ENCODE data around the gene CFAP74. TPM values are rescaled to one million over a fixed set of nuclear protein-coding genes. Genes with fewer than 3 reads are reported as not detected.

Gene CFAP74, protein sequence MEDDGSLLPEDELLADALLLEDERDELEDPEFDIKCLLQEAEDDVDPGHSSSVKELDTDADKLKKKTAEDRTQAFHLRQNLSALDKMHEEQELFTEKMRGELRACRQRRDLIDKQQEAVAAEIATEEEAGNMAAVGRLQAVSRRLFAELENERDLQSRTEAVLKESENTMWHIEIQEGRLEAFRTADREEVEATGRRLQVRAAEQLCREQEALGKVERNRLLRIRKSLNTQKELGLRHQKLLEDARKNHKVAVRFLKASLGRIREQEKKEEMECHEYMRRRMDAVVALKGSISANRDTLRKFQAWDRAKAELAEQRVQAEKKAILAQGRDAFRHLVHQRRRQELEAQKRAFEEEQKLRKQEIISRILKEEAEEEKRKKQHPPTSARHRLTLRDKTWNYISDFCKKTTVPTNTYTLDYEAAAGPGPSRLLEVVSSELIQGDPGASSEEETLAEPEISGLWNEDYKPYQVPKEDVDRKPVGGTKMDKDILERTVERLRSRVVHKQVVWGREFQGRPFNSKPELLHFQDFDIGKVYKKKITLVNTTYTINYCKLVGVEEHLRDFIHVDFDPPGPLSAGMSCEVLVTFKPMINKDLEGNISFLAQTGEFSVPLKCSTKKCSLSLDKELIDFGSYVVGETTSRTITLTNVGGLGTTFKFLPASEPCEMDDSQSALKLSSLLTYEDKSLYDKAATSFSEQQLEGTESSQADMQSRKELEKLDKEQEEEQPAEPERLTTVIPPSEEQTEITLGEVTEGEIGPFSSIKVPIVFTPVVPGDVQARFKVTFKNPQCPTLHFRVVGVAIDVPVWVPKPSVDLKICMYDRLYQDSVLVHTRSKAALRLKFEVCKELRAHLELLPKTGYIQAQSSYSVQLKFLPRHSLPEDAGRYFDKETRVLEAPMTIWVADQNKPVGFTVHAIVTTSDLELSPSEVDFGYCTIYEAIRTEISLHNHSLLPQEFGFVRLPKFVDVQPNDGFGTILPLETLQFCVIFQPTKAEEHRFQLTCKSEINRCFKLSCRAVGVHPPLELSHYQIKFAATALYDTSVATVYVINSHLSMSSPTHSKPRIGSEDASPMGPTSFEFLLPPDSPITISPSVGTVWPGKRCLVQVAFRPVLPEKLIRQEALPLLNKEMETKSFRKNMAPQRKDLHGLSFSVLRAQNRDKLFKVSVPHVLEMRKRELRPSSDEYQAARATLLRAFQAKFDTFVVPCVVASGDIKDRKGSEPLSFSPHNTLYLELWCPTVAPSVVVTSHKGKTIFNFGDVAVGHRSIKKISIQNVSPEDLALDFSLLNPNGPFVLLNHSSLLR (N-terminal part only)
- not detected in 2 replicates for total RNA-seq

DNA sequence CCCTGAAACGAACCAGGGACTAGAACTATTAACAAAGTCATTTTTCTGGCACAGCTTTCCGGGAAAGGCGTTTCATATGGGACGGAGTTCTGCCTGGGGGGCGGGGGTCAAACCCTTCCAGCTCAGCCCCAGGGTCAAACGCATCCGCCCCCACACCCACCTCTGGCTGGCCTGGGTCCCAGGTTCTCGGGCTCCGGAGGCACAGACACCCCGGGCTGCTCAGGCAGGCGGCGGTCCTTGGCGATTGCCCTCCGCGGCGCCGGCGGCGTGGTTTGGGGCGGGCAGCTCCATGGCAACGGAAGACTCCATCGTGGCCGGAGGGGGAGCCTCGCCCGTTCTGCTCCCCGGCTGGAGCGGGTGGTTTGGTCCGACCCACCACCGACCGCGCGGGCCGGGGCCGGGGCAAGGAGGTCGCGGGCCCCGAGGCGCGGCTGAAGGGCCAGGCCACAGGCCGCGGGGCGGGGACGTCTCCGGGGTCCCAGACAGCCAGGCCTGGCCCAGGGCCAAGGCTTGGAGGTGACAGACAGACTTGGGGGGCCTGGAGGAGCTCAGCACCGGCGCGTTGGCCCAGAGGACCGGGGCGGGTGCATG lies at the start of gene CFAP74:
CFAP74 (minus strand) TSS at position 246 of the 591 bp plus-strand sequence. CDS start 12,830 bp downstream, outside the sequence.
- intact Hi-C loops (cut with micrococcal nuclease), result no loop called here

GRCh38 chr1:2053217-2053616 lies 49.6 kb upstream of the CFAP74 start:
- intact Hi-C loops (cut with micrococcal nuclease), result no loop called here

- intact Hi-C loops (cut with micrococcal nuclease), result no loop called here
Measured at GRCh38 chr1:2052756-2053155, 49.2 kb upstream of the CFAP74 start.

DNA sequence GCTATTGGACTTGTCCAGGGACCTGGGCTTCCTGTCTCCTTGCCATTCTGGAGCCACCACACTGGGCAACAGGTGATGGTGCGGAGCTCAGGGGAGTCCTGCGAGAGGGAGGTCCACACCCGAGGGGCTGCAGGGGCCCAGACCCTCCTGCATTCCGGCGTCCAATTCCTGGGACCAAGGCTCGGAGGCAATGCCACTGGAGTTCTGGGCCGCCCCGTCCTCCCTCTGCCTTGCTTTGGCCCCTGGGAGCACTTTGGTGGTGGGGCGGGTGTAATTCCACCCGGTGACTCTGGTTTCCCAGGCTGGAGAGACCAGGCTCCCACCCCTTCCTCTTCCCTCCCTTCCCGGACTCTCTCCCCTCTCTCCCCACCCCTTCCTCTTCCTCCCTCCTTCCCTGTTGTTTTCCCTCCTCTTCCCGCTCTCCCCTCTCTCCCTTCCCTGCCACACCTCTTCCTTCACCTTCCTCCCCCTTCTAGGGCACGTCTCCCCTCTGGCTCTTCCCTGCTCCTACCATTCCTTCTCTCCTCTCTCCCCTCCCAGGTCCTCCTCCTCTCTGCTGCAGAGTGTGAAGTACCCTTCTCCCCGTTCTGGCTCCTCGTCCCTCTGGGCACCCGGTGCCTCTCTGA lies 48.6 kb upstream of the CFAP74 start:
- intact Hi-C loops (cut with micrococcal nuclease), result no loop called here

GRCh38 chr1:2050793-2051682 lies 47.5 kb upstream of the CFAP74 start:
- intact Hi-C loops (cut with micrococcal nuclease), result no loop called here

- intact Hi-C loops (cut with micrococcal nuclease), result no loop called here
Measured at GRCh38 chr1:2050461-2050792, 46.8 kb upstream of the CFAP74 start.

GRCh38 chr1:2049718-2050431 lies 46.3 kb upstream of the CFAP74 start, which contains the start of gene PRKCZ:
Gene PRKCZ (plus strand): TSS chr1:2050411. CDS start chr1:2050631, 220 bp downstream.
- intact Hi-C loops (cut with micrococcal nuclease), result no loop called here

GRCh38 chr1:2049225-2049717 lies 45.7 kb upstream of the CFAP74 start:
- intact Hi-C loops (cut with micrococcal nuclease), result no loop called here

GRCh38 chr1:2047749-2048729 lies 44.5 kb upstream of the CFAP74 start:
- intact Hi-C loops (cut with micrococcal nuclease), result no loop called here

DNA sequence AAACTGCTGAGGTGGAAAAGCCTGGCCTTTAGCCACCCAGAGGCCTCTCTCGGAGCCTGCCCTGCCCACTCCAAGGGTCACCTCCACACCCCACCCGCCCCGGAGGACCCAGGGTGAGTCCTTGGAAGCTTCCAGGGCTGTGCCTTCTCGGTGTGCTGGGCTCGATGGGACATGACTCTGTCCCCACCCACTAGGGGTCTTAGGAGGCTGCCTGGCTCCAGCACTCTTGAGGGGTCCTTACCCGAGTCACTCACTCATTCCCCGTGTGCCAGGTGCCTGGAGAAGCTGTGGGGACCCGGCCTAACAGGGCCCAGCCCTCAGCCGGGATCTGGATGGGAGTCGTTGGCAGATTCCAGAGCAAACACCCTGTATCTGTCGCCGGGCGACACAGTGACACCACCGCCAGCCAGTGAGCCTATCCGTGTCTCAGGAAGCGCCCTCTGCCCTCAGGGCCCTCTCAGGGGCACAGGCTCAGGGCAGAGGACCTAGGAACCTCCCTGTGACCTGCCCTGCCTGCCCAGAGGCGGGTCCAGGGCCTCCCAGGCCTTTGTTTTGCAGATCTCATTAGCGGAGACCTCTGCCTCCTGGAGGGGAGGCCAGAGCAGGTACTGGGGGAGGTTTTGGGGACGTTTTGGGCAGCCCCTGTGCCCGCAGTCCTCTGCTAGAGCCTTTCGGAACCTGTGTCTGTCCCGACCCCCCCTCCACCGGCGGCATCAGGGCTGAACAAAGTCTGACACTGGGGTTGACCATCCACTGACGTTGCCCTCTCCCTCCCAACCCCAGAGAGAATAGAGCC lies 43.6 kb upstream of the CFAP74 start:
- intact Hi-C loops (cut with micrococcal nuclease), result loop anchor here (1.0 kb wide), 1 partner anchor 103 kb away; no protein-coding TSS in a partner anchor

DNA sequence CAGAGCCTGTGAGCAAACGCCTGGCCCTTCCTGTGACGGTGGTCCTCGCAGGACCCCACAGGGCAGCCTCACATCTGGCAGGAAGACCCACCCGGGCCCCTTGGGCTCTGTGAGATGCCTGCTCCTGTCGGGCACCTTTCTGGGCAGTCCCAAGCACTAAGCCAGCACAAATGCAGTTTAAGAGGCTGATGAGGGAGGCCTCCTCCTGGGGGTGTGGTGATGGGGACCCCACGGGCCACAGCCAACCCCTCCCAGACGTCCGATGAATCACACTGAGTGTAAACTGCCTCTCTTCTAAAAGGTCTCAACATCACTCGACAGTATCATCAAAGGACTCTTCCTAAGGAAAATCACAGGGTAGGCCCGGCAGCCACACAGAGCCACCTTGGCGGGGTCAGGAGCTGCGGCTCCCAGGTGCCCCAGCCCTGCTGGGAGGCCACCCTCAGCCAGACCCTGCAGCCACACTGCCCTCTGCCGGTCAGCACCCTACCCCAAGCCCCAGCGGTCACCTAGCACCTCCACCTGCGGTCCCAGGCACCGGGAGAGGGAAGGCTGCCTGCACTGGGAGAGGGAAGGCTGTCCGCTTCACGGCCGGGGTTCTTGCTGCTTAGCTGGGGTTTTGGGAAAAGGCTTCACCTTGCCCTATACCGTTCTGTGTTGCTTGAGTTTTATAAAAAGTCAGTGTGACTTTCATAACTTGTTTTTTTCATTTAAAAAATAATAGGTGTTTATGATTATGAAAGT lies 42.8 kb upstream of the CFAP74 start:
- intact Hi-C loops (cut with micrococcal nuclease), result loop anchor here (1.0 kb wide), 1 partner anchor 102 kb away; no protein-coding TSS in a partner anchor

GRCh38 chr1:2045468-2046173 lies 42.0 kb upstream of the CFAP74 start:
- intact Hi-C loops (cut with micrococcal nuclease), result loop anchor here (1.0 to 2.0 kb wide), 2 partner anchors 87 to 101 kb away; no protein-coding TSS in a partner anchor

DNA sequence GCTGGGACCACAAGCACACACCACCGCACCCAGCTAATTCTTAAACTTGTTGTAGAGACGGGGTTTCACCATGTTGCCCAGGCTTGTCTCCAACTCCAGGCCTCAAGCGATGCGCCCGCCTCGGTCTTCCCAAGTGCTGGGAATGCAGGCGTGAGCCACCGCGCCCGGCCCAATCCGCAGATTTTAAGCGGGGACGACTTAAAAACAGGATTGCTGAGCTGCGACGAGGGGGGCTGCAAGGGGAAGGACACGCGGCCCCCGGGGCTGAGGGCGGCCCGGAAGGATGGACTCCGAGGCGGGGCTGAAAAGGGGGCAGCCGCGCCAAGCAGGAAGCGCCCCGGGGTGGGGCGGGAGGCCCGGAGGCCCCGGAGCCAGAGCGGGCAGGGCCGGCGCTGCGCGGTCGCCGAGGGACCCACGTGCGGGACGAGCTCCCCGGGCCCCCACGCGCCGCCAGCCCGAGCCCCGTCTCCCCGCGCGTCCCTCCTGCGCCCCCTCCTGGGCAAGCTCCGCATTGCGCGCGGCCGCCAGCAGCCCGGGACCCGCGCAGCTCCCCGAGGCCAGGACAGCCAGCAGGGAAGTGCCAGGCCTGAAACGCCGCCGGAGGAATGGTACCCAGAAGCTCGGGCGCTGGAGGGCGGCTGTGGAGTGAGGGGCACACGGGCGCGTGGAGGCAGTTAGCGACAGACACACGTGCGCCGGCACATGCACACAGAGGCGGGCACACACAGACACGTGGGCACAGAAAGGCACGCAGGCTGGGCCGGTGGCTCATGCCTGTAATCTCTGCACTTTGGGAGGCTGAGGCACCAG lies 41.1 kb upstream of the CFAP74 start:
- intact Hi-C loops (cut with micrococcal nuclease), result loop anchor here (2.0 kb wide), 1 partner anchor 86 kb away; no protein-coding TSS in a partner anchor

- intact Hi-C loops (cut with micrococcal nuclease), result loop anchor here (2.0 kb wide), 1 partner anchor 85 kb away; no protein-coding TSS in a partner anchor
Measured at GRCh38 chr1:2043886-2044285, 40.3 kb upstream of the CFAP74 start.

Measured in T-helper 1 cell treated with Interleukin-12 subunit alpha and Interleukin-12 subunit beta and Interleukin-4 antibody, amounts not matched to agents 30 ng/mL and 1 ng/mL, for 36 hours (primary cell).